Middle frontal gyrus (tissue), 1 donor: ENCODE measurements around the gene NRSN1.

ENCODE experiments used
- DNase-seq: peaks from one replicate; pipeline ENCODE4 v3.0.0-alpha.2; 2015; ENCODE audit warnings: low spot score; ENCODE audit errors: extremely low spot score

The NRSN1 gene

GRCh38 chr6:24125980-24126379 lies at the start of gene NRSN1:
Gene NRSN1, plus strand, starts transcription at chr6:24126215. Its CDS starts 8,113 bp downstream, at chr6:24134328.
- peak; percentile 27 for DNase-seq

DNA sequence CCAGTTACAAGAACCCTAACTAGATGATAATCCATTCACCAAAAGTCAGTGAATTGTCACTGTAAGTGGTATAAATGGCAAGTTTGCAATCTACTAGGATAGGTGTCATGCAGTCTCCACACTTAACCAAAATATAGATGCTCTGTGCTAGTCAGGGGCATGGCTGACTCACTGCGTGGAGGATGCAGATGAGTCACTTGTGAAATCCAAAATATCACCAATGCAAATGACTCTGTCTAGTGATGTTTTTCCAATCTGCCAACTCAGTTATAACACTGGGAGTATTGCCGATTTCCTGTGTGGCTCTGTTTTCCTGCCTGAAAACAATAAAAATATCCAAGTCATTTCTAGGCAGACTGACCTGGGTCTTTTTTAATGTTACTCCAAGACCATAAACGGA lies 47.8 kb upstream of the NRSN1 start:
- DNase-seq, result peak; percentile 52

DNA sequence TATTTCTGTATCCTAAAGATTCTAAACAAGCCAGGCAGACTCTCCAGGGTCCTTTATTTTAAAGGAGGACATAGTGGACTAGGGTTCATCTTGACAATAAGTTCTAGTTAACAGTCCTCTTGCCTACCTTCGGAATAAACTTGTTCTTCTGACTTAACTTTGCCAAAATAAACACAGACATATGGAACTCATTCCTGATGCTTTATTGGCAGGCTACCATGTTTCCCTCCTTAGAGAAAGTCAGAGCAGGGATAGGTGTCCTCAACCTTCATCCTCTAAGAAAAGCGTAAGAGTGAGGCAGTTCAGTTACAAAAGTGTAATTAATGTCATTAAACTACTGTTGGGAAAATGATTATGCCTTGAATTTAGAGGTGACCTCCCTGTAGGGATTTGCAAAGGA lies 46.9 kb upstream of the NRSN1 start:
- DNase-seq, result no peak

- no peak for DNase-seq
Measured at GRCh38 chr6:24080711-24081110, 45.3 kb upstream of the NRSN1 start.

DNA sequence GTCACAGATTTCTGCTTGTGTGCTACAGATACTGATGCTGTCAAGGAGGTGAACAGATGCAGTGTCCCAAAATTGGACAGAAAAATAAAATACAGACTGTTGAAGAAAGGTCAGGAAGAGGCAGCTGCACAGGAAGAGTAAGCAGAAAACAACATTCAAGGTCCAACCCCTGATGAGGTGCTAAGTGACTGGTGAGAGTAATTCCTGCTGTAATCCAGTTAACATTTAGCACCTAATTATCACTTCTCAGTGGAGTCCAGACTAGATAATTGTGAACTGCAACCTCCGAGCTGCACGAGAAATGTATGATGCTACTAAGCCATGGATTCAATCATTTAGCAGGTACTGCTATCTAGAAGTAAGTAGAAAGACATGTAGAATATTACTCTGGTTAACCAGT lies 36.3 kb upstream of the NRSN1 start:
- DNase-seq, result no peak

GRCh38 chr6:24092407-24092806 lies 33.6 kb upstream of the NRSN1 start:
- DNase-seq, result no peak

DNA sequence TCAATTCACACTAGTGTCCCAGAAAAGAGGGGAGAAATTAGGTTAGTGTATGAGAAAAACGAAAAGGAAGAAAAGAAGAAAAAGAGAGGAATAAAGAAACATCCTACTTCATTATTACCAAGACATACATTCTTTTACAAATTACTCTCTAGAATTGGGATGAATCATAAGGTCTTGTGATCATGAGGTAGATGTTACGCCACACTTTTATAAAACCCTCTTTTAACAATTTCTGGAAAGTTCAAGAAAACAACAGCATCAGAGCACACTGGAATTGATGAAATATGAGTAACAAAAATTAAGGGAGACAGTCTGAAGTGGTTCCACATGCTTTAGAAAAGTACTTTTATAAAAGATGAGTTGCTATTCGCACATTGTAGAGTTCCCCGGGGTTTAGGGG lies 32.6 kb upstream of the NRSN1 start:
- DNase-seq, result no peak

- no peak for DNase-seq
Measured at GRCh38 chr6:24099181-24099580, 26.8 kb upstream of the NRSN1 start.

GRCh38 chr6:24100024-24100769 lies 25.8 kb upstream of the NRSN1 start:
- no peak for DNase-seq

GRCh38 chr6:24100770-24101155 lies 25.3 kb upstream of the NRSN1 start:
- DNase-seq, result no peak

GRCh38 chr6:24105191-24105590 lies 20.8 kb upstream of the NRSN1 start:
- no peak for DNase-seq

DNA sequence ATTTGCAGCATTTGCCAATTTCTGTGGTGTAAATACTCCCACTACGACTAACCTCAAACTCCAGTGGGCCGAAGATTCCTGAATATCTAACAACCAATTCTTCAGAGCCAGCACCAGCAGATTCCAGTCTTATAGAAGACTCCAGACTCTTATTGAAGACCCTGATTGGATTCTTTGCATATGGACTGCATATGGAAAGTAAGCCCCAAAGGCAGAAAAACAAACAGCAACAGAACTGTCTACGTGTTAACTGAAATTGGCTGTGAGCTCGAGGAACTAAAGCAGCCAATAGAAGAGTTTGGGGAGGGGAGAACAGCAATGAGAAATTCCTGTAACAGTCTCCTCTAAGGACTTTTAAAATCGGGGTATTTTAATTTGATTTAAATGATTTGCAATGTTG lies 19.7 kb upstream of the NRSN1 start:
- no peak for DNase-seq

DNA sequence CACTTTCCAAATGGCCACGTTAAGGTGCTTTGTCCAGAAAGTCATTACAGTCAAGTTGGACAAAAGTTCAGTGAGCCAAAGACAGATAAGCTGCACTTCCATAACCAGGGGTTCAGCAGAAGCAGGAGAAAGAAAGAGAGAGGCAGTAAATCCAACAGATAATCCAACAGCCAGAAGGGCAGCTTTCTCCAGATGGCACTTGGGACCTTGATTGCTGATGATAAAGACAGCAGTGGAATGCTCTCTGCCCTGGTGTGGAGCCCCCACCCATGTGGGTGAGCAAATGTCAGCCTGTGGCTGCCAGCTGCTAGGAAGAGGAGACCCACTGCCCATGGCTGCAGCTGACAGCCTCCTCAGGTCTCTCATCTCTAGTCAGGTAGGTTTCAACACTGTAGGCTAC lies 18.7 kb upstream of the NRSN1 start:
- no peak for DNase-seq

DNA sequence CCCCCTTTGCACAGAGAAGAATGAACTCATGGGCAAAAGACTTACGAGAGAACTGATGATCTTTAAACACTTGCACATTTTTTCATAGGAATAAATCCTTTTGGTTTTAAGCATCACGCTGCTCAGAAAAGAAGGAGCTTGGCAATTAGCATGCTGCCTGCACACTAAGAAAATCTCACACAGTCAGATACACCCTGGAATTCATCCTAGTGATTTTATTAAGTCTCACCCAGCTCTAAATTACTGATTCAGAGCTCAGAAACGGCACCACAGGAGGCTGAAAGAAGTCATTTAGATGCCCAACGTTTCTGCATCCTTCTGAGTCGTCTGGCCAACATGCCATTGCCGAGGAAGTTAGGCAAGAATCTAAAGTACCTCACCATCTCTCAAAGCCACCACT lies 18.0 kb upstream of the NRSN1 start:
- DNase-seq, result no peak

DNA sequence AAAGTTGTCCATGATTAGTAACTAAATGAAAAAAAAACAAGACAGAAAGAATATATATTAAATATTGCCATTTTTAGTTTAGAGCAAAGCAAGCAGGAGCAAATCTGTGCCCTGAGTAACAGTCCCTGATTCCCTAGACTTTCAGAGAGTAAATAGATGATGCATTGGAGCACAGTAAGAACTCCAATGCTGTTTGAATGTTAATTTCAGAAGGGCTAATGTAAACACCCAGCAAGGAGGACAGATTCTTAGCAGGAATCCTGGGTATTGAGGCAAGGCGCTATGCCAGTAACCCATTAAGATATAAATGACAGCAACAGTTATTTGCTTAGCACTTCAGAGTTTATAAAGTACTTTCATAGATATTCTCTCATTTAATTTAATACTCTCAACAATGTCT lies 15.6 kb upstream of the NRSN1 start:
- no peak for DNase-seq

DNA sequence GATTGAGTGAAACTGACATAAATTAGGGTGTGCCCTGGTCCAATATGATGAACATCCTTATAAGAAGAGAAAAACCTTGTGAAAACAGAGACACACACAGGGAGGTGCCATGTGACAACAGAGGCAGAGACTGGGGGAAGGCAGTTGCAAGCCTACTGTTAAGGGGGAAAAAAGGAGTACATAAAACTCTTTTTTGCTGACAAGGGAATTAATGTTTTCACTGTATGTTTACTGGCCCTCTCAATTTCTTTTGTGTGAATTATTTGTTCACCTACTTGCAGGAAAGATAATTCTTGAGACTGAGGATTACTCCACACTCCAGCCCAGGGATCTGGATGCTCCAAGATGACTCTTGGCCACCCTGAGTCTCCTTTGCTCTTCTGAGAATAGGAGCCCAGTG lies 12.1 kb upstream of the NRSN1 start:
- no peak for DNase-seq

GRCh38 chr6:24117021-24117420 lies 9.0 kb upstream of the NRSN1 start:
- no peak for DNase-seq

DNA sequence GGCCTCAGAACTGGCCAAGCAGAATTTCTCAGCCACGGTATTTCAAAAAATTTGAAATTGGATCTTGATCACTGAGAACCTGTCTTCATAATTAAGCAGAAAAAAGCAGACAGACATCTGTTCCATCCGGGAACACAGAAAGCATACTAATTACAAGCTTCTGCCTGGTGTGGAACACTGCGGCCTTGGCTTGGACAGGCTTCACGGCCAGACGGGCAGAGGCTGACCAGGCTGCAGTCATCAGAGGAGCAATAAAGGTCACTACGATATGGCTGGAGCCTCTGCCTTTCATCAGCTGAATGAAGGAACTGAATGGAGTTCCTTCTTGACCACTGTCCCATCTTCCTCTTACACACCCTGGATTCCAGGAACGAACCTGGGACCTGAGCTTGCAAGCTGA lies 3.9 kb upstream of the NRSN1 start:
- no peak for DNase-seq

DNA sequence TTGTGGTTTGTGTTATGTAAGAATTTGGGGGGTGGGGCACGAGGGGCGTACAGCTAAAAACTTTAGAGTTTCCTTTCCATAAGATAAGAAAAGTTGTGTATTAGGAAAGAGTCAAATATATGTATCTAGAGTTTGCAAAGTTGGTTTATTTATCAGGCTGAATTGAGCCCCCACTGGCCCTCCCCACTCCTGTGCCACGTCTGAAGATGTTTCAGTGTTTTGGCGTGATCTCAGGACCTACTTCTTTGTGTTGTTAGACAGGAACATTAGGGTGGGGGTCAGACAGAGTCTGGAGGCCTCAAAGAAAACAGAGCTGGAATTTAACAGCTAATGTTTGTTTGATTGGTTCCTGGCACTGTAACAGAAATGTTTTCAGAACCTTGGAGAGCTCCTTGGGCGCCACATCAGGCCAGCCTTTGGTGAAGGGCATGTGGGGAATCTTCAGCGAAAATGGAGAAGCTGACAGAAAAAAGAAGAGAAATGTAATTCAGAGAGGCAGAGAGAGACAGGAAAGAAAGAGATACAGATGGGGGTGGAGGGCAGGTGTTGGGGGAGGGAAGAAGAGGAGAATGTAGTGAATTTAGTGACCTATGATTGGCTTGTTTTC lies 674 bp downstream of the NRSN1 start:
- DNase-seq, result no peak

DNA sequence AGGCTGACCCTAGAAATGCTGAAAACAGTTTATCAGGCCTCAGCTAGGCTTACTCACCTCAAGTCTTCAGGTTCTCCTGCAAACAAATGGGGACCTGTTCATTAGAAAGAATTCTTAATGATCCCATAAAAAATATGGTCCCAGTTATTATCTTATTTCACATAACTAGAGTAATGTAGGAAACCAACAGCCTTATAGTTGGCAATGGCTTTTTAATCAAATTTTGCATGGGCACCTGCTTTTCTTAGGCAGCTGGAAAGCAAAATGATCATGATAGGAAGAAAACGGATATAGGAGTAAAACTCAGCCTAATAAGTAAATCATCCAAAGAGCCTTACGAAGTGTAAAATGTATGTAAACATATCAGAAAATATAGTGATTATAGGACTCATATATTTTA lies 1.3 kb downstream of the NRSN1 start:
- no peak for DNase-seq

GRCh38 chr6:24131751-24132150 lies 5.7 kb downstream of the NRSN1 start:
- no peak for DNase-seq

DNA sequence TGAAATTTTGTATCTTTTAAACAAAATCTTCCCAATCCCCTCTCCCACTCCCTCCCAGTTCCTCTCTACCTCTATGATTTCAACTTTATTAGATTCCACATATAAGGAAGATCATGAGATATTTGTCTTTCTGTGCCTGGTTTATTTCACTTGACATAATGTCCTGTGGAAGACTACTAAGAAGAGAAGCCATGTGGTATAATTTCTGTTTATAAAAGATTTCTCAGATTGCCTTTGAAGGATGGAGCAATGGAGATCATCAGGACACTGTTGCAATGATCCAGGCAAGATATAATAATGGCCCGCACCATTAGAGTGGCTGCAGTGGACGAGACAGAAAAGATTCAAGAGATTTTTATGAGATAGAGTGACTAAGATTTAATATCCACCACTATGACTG lies 13.1 kb downstream of the NRSN1 start:
- DNase-seq, result no peak

- DNase-seq, result no peak
Measured at GRCh38 chr6:24139639-24140038, 13.6 kb downstream of the NRSN1 start.
